Measurements from ENCODE around the gene FNIP1. TPM values are rescaled to one million over a fixed set of nuclear protein-coding genes. Genes with fewer than 3 reads are reported as not detected.

The FNIP1 gene
- total RNA-seq, 1 donor from 2014 or later, result 35.2 TPM

DNA sequence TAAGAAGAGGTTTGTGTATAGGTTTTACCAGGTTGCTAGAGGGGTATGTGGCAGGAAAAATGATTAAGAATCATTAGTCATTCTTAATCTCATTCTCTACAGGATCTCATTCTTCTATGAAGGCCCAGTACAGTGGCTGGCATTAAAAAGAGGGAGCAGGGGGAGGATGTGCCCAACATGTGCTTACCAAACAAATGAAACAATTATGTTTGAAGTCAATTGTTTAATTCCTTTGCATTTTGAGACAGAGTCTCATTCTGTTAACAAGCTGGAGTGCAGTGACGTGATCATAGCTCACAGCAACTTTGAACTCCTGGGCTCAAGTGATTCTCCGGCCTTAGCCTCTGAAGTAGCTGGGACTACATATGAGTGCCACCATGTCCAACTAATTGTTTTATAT lies 23.0 kb downstream of the FNIP1 start:
- H3K36me3 ChIP-seq (ENCODE audit: control insufficient read depth, insufficient read depth, low read length), result no peaks in the 10 kb centered on the region
- DNase-seq (ENCODE audit: low read depth), result no peak
- no peak overlapping the region for H3K4me3 ChIP-seq (ENCODE audit: low read depth, low read length)
- TF ChIP-seq, protein P1, sequence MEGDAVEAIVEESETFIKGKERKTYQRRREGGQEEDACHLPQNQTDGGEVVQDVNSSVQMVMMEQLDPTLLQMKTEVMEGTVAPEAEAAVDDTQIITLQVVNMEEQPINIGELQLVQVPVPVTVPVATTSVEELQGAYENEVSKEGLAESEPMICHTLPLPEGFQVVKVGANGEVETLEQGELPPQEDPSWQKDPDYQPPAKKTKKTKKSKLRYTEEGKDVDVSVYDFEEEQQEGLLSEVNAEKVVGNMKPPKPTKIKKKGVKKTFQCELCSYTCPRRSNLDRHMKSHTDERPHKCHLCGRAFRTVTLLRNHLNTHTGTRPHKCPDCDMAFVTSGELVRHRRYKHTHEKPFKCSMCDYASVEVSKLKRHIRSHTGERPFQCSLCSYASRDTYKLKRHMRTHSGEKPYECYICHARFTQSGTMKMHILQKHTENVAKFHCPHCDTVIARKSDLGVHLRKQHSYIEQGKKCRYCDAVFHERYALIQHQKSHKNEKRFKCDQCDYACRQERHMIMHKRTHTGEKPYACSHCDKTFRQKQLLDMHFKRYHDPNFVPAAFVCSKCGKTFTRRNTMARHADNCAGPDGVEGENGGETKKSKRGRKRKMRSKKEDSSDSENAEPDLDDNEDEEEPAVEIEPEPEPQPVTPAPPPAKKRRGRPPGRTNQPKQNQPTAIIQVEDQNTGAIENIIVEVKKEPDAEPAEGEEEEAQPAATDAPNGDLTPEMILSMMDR (IDR thresholded peaks at IDR 0.05; ENCODE audit: insufficient read depth, low read length, poor library complexity, severe bottlenecking), result no peak
- no peaks in the 10 kb centered on the region for H3K27me3 ChIP-seq (ENCODE audit: control insufficient read depth, insufficient read depth, low read length)

DNA sequence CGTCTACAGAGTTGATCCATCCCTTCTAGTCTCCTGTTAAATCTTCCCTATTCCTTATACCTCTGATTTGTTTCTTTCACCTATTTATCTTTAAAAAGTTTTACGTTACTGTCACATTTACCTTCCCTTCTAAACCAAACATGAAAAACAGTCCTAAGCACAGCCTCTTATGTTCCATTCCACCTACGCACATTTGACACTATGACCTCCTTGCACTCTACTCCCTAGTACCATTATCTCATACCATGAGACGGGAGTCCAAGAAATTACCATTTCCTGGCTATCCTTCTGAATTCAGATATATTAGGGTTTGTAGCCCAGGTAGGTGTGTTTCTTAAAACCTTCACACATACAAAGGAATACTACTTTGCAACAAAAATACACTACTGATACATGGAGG lies 25.1 kb downstream of the FNIP1 start:
- H3K4me3 ChIP-seq (ENCODE audit: low read depth, low read length), result no peak overlapping the region
- no peaks in the 10 kb centered on the region for H3K36me3 ChIP-seq (ENCODE audit: control insufficient read depth, insufficient read depth, low read length)
- no peaks in the 10 kb centered on the region for H3K27me3 ChIP-seq (ENCODE audit: control insufficient read depth, insufficient read depth, low read length)
- TF ChIP-seq, protein P1 (IDR thresholded peaks at IDR 0.05; ENCODE audit: insufficient read depth, low read length, poor library complexity, severe bottlenecking), result no peak
- DNase-seq (ENCODE audit: low read depth), result no peak

DNA sequence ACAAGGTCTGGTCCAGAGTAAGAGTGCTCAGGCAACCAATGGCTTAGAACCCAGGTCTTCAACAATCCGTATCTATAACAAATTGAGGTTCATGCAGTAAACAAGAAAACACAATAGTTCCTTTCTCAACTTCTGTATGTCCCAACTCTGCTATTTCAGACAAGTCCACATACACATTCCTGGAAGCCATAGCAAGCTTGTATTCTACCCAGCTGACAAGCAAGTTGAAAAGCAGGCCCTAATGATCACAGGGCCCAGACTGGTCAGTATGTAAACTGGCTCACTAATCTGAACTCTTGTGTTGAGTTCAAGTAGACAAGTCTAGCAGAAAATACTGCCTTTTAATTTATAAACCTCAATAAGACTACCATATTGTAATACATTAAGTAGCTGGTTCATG lies 26.9 kb downstream of the FNIP1 start:
- no peaks in the 10 kb centered on the region for H3K27me3 ChIP-seq (ENCODE audit: control insufficient read depth, insufficient read depth, low read length)
- no peak for DNase-seq (ENCODE audit: low read depth)

DNA sequence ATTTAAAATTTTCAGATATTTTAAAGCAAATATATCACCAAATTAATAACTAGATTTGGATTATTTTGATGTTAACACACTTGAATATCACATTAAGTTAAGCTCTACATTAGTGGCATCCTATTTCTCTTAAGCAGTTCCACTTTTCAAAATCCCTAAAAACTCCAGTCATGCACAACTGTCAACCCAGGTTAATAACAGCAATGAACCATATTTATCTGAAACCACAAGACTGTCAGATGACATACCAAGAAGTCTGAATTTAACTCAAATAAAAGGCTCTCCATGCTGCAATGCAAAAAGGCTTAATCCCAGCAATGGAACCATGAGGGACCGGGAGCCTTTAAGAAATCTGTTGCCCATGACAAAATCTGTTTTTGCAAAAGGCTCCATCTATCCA lies 27.5 kb downstream of the FNIP1 start:
- H3K4me3 ChIP-seq (ENCODE audit: low read depth, low read length), result no peak overlapping the region
- TF ChIP-seq, protein P1 (IDR thresholded peaks at IDR 0.05; ENCODE audit: insufficient read depth, low read length, poor library complexity, severe bottlenecking), result no peak
- no peaks in the 10 kb centered on the region for H3K27me3 ChIP-seq (ENCODE audit: control insufficient read depth, insufficient read depth, low read length)
- DNase-seq (ENCODE audit: low read depth), result no peak
- no peaks in the 10 kb centered on the region for H3K36me3 ChIP-seq (ENCODE audit: control insufficient read depth, insufficient read depth, low read length)

More for the DNA sequence above, 26.9 kb downstream of the FNIP1 start:
- H3K36me3 ChIP-seq (ENCODE audit: control insufficient read depth, insufficient read depth, low read length), result no peaks in the 10 kb centered on the region
- TF ChIP-seq, protein P1 (IDR thresholded peaks at IDR 0.05; ENCODE audit: insufficient read depth, low read length, poor library complexity, severe bottlenecking), result no peak
- no peak overlapping the region for H3K4me3 ChIP-seq (ENCODE audit: low read depth, low read length)

DNA sequence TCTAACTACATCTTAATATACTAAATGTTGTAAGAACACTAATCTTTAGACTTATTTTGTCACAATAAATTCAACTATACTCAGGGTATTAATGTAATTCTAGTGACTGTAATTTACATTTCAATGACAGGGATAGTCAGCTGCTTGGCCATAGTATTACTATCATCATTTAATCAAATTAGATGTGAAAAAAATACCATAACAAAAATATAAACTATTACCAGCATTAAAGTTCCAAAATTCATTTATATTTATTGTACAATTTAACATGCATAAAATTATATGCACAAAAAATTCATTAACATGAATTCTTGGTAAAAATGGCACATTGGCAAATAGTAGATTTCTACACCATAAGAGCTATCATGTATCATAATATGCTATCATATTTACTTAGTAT lies 28.9 kb downstream of the FNIP1 start:
- H3K36me3 ChIP-seq (ENCODE audit: control insufficient read depth, insufficient read depth, low read length), result peaks cover 1% of the 10 kb centered on the region
- no peaks in the 10 kb centered on the region for H3K27me3 ChIP-seq (ENCODE audit: control insufficient read depth, insufficient read depth, low read length)
- TF ChIP-seq, protein P1 (IDR thresholded peaks at IDR 0.05; ENCODE audit: insufficient read depth, low read length, poor library complexity, severe bottlenecking), result no peak
- H3K4me3 ChIP-seq (ENCODE audit: low read depth, low read length), result no peak overlapping the region
- no peak for DNase-seq (ENCODE audit: low read depth)

DNA sequence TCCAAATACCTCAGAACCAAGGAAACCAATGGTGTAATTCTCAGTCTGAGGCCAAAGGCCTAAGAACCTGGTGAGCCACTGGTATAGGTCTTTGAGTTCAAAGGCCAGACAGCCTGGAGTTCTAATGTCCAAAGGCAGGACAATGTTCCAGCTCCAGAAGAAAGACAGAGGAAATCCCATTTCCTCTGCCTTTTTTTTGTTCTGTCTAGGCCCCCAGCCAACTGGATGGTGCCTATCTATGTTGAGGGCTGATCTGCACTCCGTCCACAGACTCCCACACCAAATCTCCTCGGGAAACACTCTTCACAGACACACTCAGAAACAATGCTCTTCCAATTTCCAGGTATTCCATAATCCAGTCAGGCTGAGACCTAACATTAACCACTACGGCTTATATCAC lies 30.1 kb downstream of the FNIP1 start:
- Histone ChIP-seq H3K27me3 (ENCODE audit: control insufficient read depth, insufficient read depth, low read length) (no peaks in the 10 kb centered on the region), H3K4me3 (ENCODE audit: low read depth, low read length) (no peak overlapping the region)
- TF ChIP-seq, protein P1 (IDR thresholded peaks at IDR 0.05; ENCODE audit: insufficient read depth, low read length, poor library complexity, severe bottlenecking), result no peak

More for the DNA sequence above, 30.1 kb downstream of the FNIP1 start:
- no peak for DNase-seq (ENCODE audit: low read depth)
- H3K36me3 ChIP-seq (ENCODE audit: control insufficient read depth, insufficient read depth, low read length), result peaks cover 1% of the 10 kb centered on the region

Data from kidney epithelial cell (primary cell).